HepG2 (cell line): ENCODE measurements around the gene PKP4. TPM values are rescaled to one million over a fixed set of nuclear protein-coding genes. Genes with fewer than 3 reads are reported as not detected.

Experiments used
- ATAC-seq: fragments of 200-7000 bp; cut with Tn5 transposase; 3 replicates; pipeline ENCODE4 v1.9.1; 2020; ENCODE audit warnings: mild to moderate bottlenecking, moderate library complexity
- BruUV-seq: library from RNA; stranded (reverse); fragments of 400-500 nt; replicated peaks from 2 replicates; lab custom pipeline; 2021; lab: Mats Ljungman, UMichigan
- CTCF ChIA-PET: fragments of 300-600 bp; formaldehyde crosslinking; extraction: SDS; loops from one replicate; lab custom pipeline; 2021; ENCODE audit warnings: low total read pairs, inconsistent platforms, low intra/inter-chr PET ratio; lab: Yijun Ruan, JAX
- POLR2A ChIA-PET: fragments of 350-600 bp; sonication (Branson Sonifier 250); formaldehyde crosslinking; loops from one replicate; lab custom pipeline; 2020; ENCODE audit warnings: antibody characterized with exemption, inconsistent platforms; lab: Yijun Ruan, JAX
- DNase-seq: peaks from one replicate; pipeline ENCODE4 v3.0.0-alpha.2; 2015; ENCODE audit warnings: low spot score
- FAIRE-seq: peaks from 3 replicates; lab custom pipeline; 2011; peaks lifted over from hg19 to GRCh38; lab: Jason Lieb, UNC
- H2AFZ ChIP-seq: one replicate; pipeline ENCODE4 v1.6.1; 2011; ENCODE audit warnings: low read length, inconsistent platforms
- H3K27ac ChIP-seq: fragments of 300-600 bp; 3 replicates; pipeline ENCODE4 v1.8.0; 2011; ENCODE audit warnings: mixed run types, mild to moderate bottlenecking, mixed read lengths, low read length, inconsistent platforms; ENCODE audit not compliant: insufficient read depth; ENCODE audit errors: extremely low read length
- H3K27me3 ChIP-seq, 2 experiments: fragments of 200-600 bp in 1 of 2; 2 replicates in 1 of 2; 3 replicates in 1 of 2; pipeline versions ENCODE4 v1.6.0 to v1.8.0; 2011; ENCODE audit warnings: low read length in 2 of 2, mild to moderate bottlenecking in 2 of 2, moderate library complexity in 2 of 2, inconsistent platforms in 1 of 2; ENCODE audit not compliant: insufficient read depth in 2 of 2, control insufficient read depth in 1 of 2
- H3K36me3 ChIP-seq, 2 experiments: fragments of 200-600 bp in 1 of 2; replicated peaks in 1 of 2; 2 replicates in 1 of 2; 3 replicates in 1 of 2; pipeline versions ENCODE4 v1.5.1 to v1.8.0; 2011; ENCODE audit warnings: low read length in 2 of 2, inconsistent platforms in 1 of 2; ENCODE audit not compliant: insufficient read depth in 2 of 2, control insufficient read depth in 1 of 2
- H3K4me1 ChIP-seq: 2 replicates; pipeline ENCODE4 v1.5.1; 2012; ENCODE audit warnings: low read length, inconsistent platforms; ENCODE audit not compliant: insufficient read depth
- H3K4me2 ChIP-seq: 2 replicates; pipeline ENCODE4 v1.6.0; 2011; ENCODE audit warnings: low read depth, low read length, inconsistent platforms
- H3K4me3 ChIP-seq, 3 experiments: fragments of 200-600 bp in 1 of 3; sonication (generic), shearing (Covaris generic) in 1 of 3; replicated peaks in 1 of 3; 2 replicates each; pipeline ENCODE4 v1.5.1; 2011 to 2016; ENCODE audit warnings: low read length in 3 of 3, inconsistent platforms in 2 of 3, low read depth in 2 of 3, mild to moderate bottlenecking in 2 of 3, control low read depth in 1 of 3, mixed read lengths in 1 of 3; ENCODE audit not compliant: insufficient read depth in 1 of 3
- H3K79me2 ChIP-seq: one replicate; pipeline ENCODE4 v1.6.1; 2011; ENCODE audit warnings: low read length, inconsistent platforms; ENCODE audit not compliant: insufficient read depth
- H3K9ac ChIP-seq: 2 replicates; pipeline ENCODE4 v1.6.0; 2011; ENCODE audit warnings: mild to moderate bottlenecking, low read depth, low read length, inconsistent platforms; ENCODE audit not compliant: insufficient read depth
- H3K9me3 ChIP-seq: 2 replicates; pipeline ENCODE4 v1.5.1; 2012; ENCODE audit warnings: mild to moderate bottlenecking, low read length
- H4K20me1 ChIP-seq: 2 replicates; pipeline ENCODE4 v1.6.0; 2011; ENCODE audit warnings: inconsistent platforms, mild to moderate bottlenecking, low read length, moderate library complexity; ENCODE audit not compliant: insufficient read depth
- EED ChIP-seq: sonication (generic); formaldehyde crosslinking; IDR thresholded peaks from 2 replicates; pipeline ENCODE4 v1.5.0; 2020; ENCODE audit warnings: mild to moderate bottlenecking, missing genetic modification reagents
- PCBP1 ChIP-seq: fragments of 200-400 bp; formaldehyde crosslinking; IDR thresholded peaks from 2 replicates; pipeline ENCODE4 v1.6.1; 2017; ENCODE audit warnings: mild to moderate bottlenecking, low read depth, low read length, borderline replicate concordance
- PPARG ChIP-seq: conservative IDR thresholded peaks from 2 replicates; pipeline ENCODE4 v1.6.1; 2016; ENCODE audit warnings: missing biosample characterization, missing genetic modification reagents
- RBAK ChIP-seq: sonication (generic); formaldehyde crosslinking; IDR thresholded peaks from 2 replicates; pipeline ENCODE4 v1.5.1; 2020; ENCODE audit warnings: mild to moderate bottlenecking, missing genetic modification reagents
- SMYD3 ChIP-seq: sonication (generic); formaldehyde crosslinking; IDR thresholded peaks from 2 replicates; pipeline ENCODE4 v1.8.1; 2023; ENCODE audit warnings: mild to moderate bottlenecking, missing genetic modification reagents
- TRIM24 ChIP-seq: sonication (generic); formaldehyde crosslinking; IDR thresholded peaks from 2 replicates; pipeline ENCODE4 v1.8.0; 2022; ENCODE audit warnings: mild to moderate bottlenecking, missing genetic modification reagents
- ZNF512 ChIP-seq: sonication (generic); formaldehyde crosslinking; IDR thresholded peaks from 2 replicates; pipeline ENCODE4 v1.4.0; 2020; ENCODE audit warnings: mild to moderate bottlenecking, missing genetic modification reagents
- ZNF660 ChIP-seq: sonication (generic); formaldehyde crosslinking; IDR thresholded peaks from 2 replicates; pipeline ENCODE4 v1.5.1; 2020; ENCODE audit warnings: mild to moderate bottlenecking, low read depth, missing genetic modification reagents, borderline replicate concordance
- ZNF703 ChIP-seq: sonication (generic); formaldehyde crosslinking; IDR thresholded peaks from 2 replicates; pipeline ENCODE4 v1.5.1; 2020; ENCODE audit warnings: missing genetic modification reagents, mild to moderate bottlenecking, moderate library complexity, borderline replicate concordance
- ZSCAN25 ChIP-seq: sonication (generic); formaldehyde crosslinking; IDR thresholded peaks from 2 replicates; pipeline ENCODE4 v1.8.0; 2022; ENCODE audit warnings: mild to moderate bottlenecking, missing genetic modification reagents
- WGBS: methylation state at CpG from one replicate; pipeline ENCODE4 v1.1.6; 2017; ENCODE audit warnings: low lambda C conversion rate; 5-methylcytosine and 5-hydroxymethylcytosine counted together
- in situ Hi-C: cut with HindIII; loops from 2 replicates; pipeline ENCODE4 v1.10.0; 2017; ENCODE audit warnings: low pct_unique_long_range_greater_than_20kb; ENCODE audit not compliant: extremely low pct_ligation_motif_present
- intact Hi-C: fragments of 100-400 bp; cut with micrococcal nuclease; formaldehyde crosslinking; loops from one replicate; pipeline ENCODE4 v1.10.0; 2022; ENCODE audit not compliant: unreplicated experiment
- polyA plus RNA-seq, 8 experiments: library from polyadenylated mRNA; depleted of rRNA in 3 of 8; stranded (reverse) in 7 of 8; unstranded in 1 of 8; fragments of >200 nt; fragmentation: Illumina TruSeq in 4 of 8; extraction: Trizol in 4 of 8; gene quantifications; 2 replicates each; pipeline versions ENCODE4 v1.2.1 to v1.2.3, GENCODE V29; 2011 to 2016; ENCODE audit warnings: low read depth in 4 of 8, missing spikeins in 1 of 8, mixed read lengths in 1 of 8; ENCODE audit not compliant: insufficient read depth in 1 of 8
- total RNA-seq, 5 experiments: library from RNA; depleted of rRNA; stranded (reverse); fragments of >200 nt; fragmentation: Illumina TruSeq; extraction: Trizol; gene quantifications; 2 replicates each; pipeline ENCODE4 v1.2.3, GENCODE V29; 2016; ENCODE audit warnings: low read depth in 1 of 5
- TF ChIP-seq, protein P1 (sequence below), 2 experiments: sonication (generic) in 1 of 2; formaldehyde crosslinking in 1 of 2; IDR thresholded peaks; 2 replicates each; pipeline versions ENCODE4 v1.4.0 to v1.6.1; 2018 to 2020; ENCODE audit warnings: missing genetic modification reagents in 2 of 2, borderline replicate concordance in 1 of 2, low read depth in 1 of 2, mild to moderate bottlenecking in 1 of 2, missing biosample characterization in 1 of 2
- TF ChIP-seq, protein P2 (sequence below): sonication (generic); formaldehyde crosslinking; IDR thresholded peaks from 2 replicates; pipeline ENCODE4 v1.4.0; 2020; ENCODE audit warnings: missing genetic modification reagents

Gene PKP4
- total and polyA plus RNA-seq, 2 of the 13 experiments (the other 11 are each of a cell fraction or from before 2014, with no cell fraction given): 80.9 to 90.5 TPM

DNA sequence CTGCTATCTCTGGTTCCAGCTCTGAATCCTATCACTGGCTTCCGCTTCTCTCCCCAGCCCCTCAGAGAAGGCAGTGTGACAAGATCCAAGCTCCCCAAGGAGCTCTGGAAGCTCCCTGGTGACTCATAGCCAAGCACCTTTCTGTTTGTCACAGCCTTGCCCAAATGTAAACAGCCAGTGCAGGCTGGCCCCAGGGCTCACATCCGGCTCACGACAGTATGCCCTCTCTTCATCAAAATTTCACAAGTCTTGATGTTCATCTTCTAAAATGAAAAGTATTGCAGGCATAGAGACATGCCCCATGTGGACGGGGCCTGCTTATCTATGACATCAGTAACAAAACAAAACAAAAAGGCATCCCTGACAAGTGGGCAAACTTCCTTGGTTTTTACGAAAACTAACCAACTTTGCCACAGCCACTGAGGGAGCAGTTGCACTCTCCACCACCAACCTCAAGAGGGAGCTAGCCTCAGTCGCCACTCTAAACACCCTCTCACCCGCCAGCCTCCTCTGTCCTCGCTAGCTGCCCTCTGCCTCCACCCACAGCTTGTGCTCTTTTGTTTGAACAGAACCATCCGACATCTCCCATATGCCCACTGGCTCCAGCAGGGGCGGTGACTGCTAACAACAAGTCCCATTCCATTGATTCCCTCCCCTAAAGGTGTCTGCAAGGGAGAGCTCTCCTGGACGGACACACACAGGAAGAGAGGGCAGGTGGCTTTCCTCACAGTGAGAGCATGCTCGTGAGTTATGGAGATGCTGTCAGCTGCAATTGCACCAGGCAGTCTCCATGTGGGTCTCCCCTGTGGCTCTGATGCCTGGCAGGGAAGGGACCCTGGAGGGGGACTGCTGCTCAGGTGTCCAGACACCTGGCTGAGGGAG is 267.4 kb downstream of the PKP4 start:
- ATAC-seq (peak; percentile 85), FAIRE-seq (peak; percentile 92), DNase-seq (peak; percentile 63)
- Histone ChIP-seq H3K4me1 (peaks cover 55% of the 10 kb centered on the region), H4K20me1 (no peaks in the 10 kb centered on the region), H3K4me3 (peak overlapping the region; percentile 6 to 60 (median 22); a peak in 4 of 6 replicates), H3K27me3 (peaks cover 4 to 8% of the 10 kb centered on the region in 2 experiments; a peak in 2 of 5 replicates), H3K4me2 (peak overlapping the region; percentile 87), H3K36me3 (no peaks in the 10 kb centered on the region), H3K27ac (no peak overlapping the region), H3K79me2 (no peaks in the 10 kb centered on the region), H3K9ac (peak overlapping the region; percentile 27; the same call in 1 of the 2 replicates), H2AFZ (peak overlapping the region; percentile 70), H3K9me3 (no peaks in the 10 kb centered on the region)
- in situ Hi-C loops: no loop called here
- BruUV-seq: no TSS peak
- 11% methylated on average over 12 of the region's 12 CpGs for WGBS
- CTCF ChIA-PET: interaction anchor here (1.3 to 1.9 kb wide), 2 partner anchors 21 to 30 kb away, joined by 6 to 7 read pairs; no protein-coding TSS in a partner anchor
- intact Hi-C loops: no loop called here
- POLR2A ChIA-PET: interaction anchor here (1.0 to 1.8 kb wide), 3 partner anchors 13 to 145 kb away, joined by 4 to 10 read pairs (median 6); no protein-coding TSS in a partner anchor
- TF ChIP-seq, protein P1, sequence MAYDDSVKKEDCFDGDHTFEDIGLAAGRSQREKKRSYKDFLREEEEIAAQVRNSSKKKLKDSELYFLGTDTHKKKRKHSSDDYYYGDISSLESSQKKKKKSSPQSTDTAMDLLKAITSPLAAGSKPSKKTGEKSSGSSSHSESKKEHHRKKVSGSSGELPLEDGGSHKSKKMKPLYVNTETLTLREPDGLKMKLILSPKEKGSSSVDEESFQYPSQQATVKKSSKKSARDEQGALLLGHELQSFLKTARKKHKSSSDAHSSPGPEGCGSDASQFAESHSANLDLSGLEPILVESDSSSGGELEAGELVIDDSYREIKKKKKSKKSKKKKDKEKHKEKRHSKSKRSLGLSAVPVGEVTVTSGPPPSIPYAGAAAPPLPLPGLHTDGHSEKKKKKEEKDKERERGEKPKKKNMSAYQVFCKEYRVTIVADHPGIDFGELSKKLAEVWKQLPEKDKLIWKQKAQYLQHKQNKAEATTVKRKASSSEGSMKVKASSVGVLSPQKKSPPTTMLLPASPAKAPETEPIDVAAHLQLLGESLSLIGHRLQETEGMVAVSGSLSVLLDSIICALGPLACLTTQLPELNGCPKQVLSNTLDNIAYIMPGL (CRISPR knock-in tag; IDR thresholded peaks at IDR 0.05; ENCODE audit: borderline replicate concordance in 1 of 2, low read depth in 1 of 2): peak; percentile 48 to 75; a peak in 2 of 4 replicates
- TF ChIP-seq ZNF703 (CRISPR knock-in tag) (no peak), ZNF512 (CRISPR knock-in tag) (no peak), SMYD3 (CRISPR knock-in tag) (no peak), ZSCAN25 (no peak), PPARG (CRISPR knock-in tag) (0 out of 2 replicates have a peak, but pooled peaks have one; percentile 38), ZNF660 (CRISPR knock-in tag) (no peak), RBAK (no peak), EED (CRISPR knock-in tag) (no peak), TRIM24 (CRISPR knock-in tag) (no peak), PCBP1 (no peak)
- TF ChIP-seq, protein P2, sequence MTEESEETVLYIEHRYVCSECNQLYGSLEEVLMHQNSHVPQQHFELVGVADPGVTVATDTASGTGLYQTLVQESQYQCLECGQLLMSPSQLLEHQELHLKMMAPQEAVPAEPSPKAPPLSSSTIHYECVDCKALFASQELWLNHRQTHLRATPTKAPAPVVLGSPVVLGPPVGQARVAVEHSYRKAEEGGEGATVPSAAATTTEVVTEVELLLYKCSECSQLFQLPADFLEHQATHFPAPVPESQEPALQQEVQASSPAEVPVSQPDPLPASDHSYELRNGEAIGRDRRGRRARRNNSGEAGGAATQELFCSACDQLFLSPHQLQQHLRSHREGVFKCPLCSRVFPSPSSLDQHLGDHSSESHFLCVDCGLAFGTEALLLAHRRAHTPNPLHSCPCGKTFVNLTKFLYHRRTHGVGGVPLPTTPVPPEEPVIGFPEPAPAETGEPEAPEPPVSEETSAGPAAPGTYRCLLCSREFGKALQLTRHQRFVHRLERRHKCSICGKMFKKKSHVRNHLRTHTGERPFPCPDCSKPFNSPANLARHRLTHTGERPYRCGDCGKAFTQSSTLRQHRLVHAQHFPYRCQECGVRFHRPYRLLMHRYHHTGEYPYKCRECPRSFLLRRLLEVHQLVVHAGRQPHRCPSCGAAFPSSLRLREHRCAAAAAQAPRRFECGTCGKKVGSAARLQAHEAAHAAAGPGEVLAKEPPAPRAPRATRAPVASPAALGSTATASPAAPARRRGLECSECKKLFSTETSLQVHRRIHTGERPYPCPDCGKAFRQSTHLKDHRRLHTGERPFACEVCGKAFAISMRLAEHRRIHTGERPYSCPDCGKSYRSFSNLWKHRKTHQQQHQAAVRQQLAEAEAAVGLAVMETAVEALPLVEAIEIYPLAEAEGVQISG (CRISPR knock-in tag): peak; percentile 92
